ENCODE results near the gene TKT. TPM values are rescaled to one million over a fixed set of nuclear protein-coding genes. Genes with fewer than 3 reads are reported as not detected.

TKT gene
- total and polyA plus RNA-seq, 3 donors from 2014 or later = 99.9 to 184 (median 112) TPM

DNA sequence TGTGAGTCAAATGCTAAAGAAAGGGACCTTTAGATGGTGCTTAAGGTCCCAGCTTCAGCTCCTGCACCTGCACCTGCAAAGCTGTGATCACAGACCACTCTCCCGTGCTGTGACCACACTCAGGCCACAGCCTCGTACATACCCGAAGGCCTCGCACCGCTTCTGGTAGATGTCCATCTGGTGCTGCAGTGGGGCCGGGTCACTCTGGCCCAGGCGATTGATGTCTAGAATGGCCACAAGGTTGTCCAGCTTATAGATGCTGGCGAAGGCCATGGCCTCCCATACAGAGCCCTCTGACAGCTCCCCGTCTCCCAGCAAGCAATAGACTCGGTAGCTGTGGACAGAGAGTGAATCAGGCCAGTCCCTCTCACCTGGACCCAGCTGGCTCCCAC, 21.0 kb downstream of the TKT start:
- no peaks in the 10 kb centered on the region for H3K9me3 ChIP-seq
- H3K4me3 ChIP-seq = no peak overlapping the region
- H3K27me3 ChIP-seq = no peaks in the 10 kb centered on the region
- no peak for DNase-seq
- H3K27ac ChIP-seq = no peak overlapping the region
- WGBS, 2 donors = 93% methylated on average over 5 to 10 of the region's 10 CpGs
- no peaks in the 10 kb centered on the region for H3K36me3 ChIP-seq (ENCODE audit: low read depth, missing control alignments)
- intact Hi-C loops (cut with DNase I; ENCODE audit: low total_unique reads) = no loop called here
- no peak for TF ChIP-seq POLR2A (IDR thresholded peaks at IDR 0.05)
- TF ChIP-seq, protein P1, sequence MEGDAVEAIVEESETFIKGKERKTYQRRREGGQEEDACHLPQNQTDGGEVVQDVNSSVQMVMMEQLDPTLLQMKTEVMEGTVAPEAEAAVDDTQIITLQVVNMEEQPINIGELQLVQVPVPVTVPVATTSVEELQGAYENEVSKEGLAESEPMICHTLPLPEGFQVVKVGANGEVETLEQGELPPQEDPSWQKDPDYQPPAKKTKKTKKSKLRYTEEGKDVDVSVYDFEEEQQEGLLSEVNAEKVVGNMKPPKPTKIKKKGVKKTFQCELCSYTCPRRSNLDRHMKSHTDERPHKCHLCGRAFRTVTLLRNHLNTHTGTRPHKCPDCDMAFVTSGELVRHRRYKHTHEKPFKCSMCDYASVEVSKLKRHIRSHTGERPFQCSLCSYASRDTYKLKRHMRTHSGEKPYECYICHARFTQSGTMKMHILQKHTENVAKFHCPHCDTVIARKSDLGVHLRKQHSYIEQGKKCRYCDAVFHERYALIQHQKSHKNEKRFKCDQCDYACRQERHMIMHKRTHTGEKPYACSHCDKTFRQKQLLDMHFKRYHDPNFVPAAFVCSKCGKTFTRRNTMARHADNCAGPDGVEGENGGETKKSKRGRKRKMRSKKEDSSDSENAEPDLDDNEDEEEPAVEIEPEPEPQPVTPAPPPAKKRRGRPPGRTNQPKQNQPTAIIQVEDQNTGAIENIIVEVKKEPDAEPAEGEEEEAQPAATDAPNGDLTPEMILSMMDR (IDR thresholded peaks at IDR 0.05) = no peak
- H3K4me1 ChIP-seq = peaks cover 9% of the 10 kb centered on the region

DNA sequence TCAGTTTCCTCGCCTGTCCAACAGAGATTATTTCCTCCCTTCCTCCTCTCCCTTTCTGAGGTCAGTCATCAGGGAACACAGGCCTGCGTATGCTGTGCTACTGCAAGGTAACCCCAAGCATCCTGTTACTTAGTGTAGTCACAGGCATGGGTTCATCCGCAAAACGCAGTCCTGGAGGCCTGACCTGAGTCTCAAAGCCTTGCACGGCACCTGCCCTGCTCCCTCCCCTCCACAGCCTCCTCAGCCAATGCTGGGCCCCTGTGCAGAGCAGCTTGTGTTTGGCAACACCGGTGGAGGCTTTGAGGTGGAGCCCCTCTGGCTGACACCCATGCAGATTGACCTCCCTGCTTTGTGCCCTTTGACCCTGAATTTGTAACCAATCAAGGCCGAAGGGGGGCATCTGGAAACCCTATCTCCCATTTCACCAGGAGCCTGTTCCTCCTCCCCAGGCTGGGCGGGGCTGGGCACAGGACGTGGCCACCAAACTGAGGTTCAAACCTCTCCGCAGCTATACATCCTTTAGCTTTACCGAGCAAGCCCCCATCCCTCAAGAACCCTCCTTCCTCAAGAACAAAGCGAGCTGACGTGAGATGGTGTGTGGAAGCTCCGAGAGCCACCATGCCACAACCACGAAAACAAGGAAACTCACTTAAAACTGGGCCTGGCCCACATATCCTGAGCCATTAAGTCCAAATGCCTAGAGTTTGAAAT, 21.5 kb downstream of the TKT start:
- WGBS, 2 donors = 81 to 94% methylated on average over 11 to 15 of the region's 15 CpGs
- Histone ChIP-seq H3K27me3 (no peaks in the 10 kb centered on the region), H3K9me3 (no peaks in the 10 kb centered on the region), H3K4me3 (no peak overlapping the region), H3K4me1 (peaks cover 9% of the 10 kb centered on the region), H3K27ac (no peak overlapping the region), H3K36me3 (ENCODE audit: low read depth, missing control alignments) (no peaks in the 10 kb centered on the region)
- no peak for DNase-seq
- no peak for TF ChIP-seq POLR2A (IDR thresholded peaks at IDR 0.05)
- intact Hi-C loops (cut with DNase I; ENCODE audit: low total_unique reads) = no loop called here

DNA sequence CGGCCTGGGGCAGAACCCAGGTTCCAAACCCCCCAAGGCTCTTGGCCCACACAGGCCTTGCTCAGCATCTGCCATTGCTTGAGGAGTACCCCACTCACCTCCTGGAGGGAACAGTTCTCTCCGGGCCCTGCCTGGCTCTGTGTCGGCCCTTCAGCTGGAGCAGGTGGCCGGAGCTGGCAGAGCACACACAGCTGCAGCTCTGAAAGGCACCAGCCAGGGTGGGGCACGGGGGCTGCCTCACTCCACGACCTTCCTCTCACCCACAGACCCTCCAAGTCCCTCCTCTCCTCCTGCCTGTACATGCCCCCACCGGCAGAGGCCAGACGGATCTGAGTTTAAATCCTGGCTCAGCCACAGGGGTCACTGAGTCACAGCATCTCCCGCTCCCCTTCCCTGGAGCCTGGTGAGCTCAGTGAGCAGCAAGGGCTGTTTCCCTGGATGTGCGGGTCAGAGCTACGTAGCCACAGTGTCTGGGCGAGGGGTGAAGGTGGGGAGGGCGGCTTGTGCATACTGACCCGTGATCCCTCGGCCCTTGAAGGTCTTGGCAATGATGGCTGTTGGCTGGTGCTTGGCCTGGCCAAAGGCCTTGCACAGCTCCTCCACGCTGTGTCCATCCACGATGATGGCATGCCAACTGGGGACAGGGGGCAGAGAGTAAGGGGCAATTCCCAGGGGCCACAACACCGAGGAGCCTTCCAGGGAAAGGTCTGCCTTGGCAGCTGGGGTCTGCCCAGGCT, 23.0 kb downstream of the TKT start:
- no peaks in the 10 kb centered on the region for H3K36me3 ChIP-seq (ENCODE audit: low read depth, missing control alignments)
- no peak for DNase-seq
- TF ChIP-seq, protein P1 (IDR thresholded peaks at IDR 0.05) = no peak
- TF ChIP-seq POLR2A (IDR thresholded peaks at IDR 0.05) = no peak
- H3K4me3 ChIP-seq = no peak overlapping the region
- intact Hi-C loops (cut with DNase I; ENCODE audit: low total_unique reads) = no loop called here
- no peak overlapping the region for H3K27ac ChIP-seq
- no peaks in the 10 kb centered on the region for H3K27me3 ChIP-seq
- no peaks in the 10 kb centered on the region for H3K9me3 ChIP-seq
- peaks cover 9% of the 10 kb centered on the region for H3K4me1 ChIP-seq
- 63 to 69% methylated on average over 17 to 18 of the region's 18 CpGs for WGBS, 2 donors

DNA sequence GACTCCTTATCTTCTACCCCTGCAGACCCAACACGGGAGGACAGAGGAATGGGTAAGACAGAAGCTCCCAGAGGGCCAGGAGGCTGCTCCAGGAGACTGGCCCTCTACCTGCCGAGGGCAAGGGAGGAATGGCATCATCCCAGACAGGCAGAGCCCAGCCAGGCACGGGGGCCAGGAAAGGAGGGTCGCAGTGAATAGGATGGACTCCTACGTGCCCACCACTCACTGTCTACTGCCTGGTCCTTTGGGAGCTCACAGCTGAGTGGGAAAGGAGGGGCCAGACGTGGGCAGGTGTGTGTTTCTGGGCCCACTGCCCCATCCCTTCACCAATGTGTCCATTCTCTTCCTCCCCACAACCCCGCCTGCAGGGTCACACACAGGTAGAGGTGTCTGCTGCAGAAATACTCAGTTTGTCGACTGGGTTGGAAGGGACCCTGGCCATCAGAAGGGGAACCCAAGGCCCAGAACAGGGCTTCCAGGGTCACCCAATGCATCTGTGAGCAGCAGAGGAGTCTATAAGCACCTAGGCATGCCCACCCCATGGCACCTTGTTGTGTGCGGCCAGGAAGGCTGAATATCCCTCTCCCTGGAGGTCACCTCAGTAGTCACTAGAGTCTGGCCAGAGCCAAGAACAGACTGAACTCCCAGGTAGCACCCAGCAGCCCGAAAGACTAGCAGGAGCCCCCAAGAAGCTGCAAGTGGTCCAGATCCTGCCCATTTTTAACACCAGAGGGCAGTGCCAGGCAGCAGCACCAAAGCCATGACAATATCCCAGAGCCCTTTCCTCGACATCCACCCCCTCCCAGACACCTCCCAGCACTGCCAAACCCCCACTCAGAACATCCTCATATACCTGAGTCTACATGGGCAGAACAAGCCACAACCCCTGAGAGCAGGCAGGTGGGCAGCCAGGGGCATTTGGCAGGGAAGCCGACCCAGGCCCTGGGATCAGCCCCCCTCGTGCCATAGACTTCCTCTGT, 24.0 kb downstream of the TKT start:
- H3K4me1 ChIP-seq = peaks cover 9% of the 10 kb centered on the region
- H3K36me3 ChIP-seq (ENCODE audit: low read depth, missing control alignments) = no peaks in the 10 kb centered on the region
- TF ChIP-seq, protein P1 (IDR thresholded peaks at IDR 0.05) = no peak
- TF ChIP-seq POLR2A (IDR thresholded peaks at IDR 0.05) = no peak
- no peak for DNase-seq
- H3K27ac ChIP-seq = no peak overlapping the region
- WGBS, 2 donors = 82 to 83% methylated on average over 8 to 13 of the region's 13 CpGs
- no peaks in the 10 kb centered on the region for H3K9me3 ChIP-seq
- intact Hi-C loops (cut with DNase I; ENCODE audit: low total_unique reads) = no loop called here
- H3K27me3 ChIP-seq = no peaks in the 10 kb centered on the region
- no peak overlapping the region for H3K4me3 ChIP-seq

DNA sequence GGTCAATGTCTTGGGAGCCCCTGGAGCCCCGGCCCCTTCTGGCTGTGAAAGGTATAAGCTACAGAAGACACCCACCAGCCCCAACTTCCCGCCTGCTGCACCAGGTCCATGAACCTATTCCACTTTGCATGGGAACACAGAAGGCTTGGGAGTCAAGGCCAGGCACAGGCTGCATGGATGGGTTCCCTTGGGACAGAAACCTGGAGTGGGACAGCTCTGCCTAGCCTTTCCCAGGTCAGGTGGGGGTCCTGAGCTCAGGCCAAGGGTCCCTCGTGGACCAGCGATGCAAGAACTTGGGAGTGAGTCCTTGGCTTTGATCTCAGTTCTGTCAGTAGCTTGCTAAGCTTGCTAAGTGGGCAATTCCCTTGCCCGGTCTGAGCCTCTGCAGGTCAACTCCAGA, 25.0 kb downstream of the TKT start:
- WGBS, 2 donors = 70 to 89% methylated on average over 3 to 5 of the region's 5 CpGs
- Histone ChIP-seq H3K27me3 (no peaks in the 10 kb centered on the region), H3K4me1 (peaks cover under 1% of the 10 kb centered on the region), H3K9me3 (no peaks in the 10 kb centered on the region), H3K4me3 (no peak overlapping the region), H3K27ac (no peak overlapping the region), H3K36me3 (ENCODE audit: low read depth, missing control alignments) (no peaks in the 10 kb centered on the region)
- DNase-seq = no peak
- TF ChIP-seq, protein P1 (IDR thresholded peaks at IDR 0.05) = no peak
- TF ChIP-seq POLR2A (IDR thresholded peaks at IDR 0.05) = no peak
- intact Hi-C loops (cut with DNase I; ENCODE audit: low total_unique reads) = no loop called here

Data from testis (tissue), 3 donors.